ENCODE data around the gene CACNA2D2. TPM values are rescaled to one million over a fixed set of nuclear protein-coding genes. Genes with fewer than 3 reads are reported as not detected.

Gene CACNA2D2
- total and polyA plus RNA-seq, 2 of the 13 experiments (the other 11 are each of a cell fraction or from before 2014, with no cell fraction given): not detected

DNA sequence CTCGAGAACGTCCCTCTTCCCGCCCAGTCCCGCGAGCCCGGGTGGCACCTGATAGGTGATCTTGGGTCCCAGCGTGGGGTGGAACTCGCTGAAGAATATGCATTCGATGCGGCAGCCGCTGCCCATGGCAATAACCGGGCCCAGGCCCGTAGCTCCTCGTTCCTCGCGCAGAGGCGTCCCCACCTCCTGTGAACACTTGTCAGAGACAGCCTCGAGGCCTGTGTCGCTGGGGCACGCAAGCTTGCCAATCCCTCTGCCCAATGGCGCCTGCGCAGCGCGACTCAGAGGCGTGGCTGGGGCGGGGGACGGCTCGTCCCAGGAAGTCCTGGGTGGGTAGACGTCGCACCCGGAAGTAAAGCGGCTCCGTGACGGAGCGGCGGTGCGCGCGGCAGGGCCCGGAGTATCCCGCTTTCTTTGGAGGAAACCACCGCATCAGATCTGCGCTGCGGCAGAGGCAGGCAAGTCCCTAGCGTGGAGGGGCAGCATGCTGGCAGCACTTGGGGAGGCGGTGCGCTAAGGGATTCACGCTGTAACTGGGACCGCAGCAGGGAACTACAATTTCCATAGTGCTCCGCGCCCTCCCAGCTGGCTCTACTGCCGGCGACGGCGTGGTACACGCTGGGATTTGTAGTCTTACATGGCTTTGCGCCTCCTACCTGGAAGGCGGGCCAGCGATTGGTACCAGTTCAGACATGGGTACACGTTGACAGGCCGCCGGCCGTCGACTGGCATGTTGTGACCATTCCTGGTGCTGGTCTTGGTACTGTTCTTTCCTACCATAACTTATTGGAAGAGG, 152.7 kb downstream of the CACNA2D2 start, which contains the start of the genes CYB561D2 and NPRL2 (continued):
- TF ChIP-seq BORCS8-MEF2B (CRISPR knock-in tag; IDR thresholded peaks at IDR 0.05) (peak; percentile 99), ESRRA (CRISPR knock-in tag; IDR thresholded peaks at IDR 0.05; ENCODE audit: low read depth) (no peak; the same call in 1 of the 2 replicates), ELF3 (CRISPR knock-in tag; IDR thresholded peaks at IDR 0.05) (peak; percentile 94), ZBTB7B (CRISPR knock-in tag; IDR thresholded peaks at IDR 0.05) (no peak), PCBP2 (optimal IDR thresholded peaks at IDR 0.05; ENCODE audit: low read depth, low read length, poor library complexity, severe bottlenecking) (no peak), HOXA9 (CRISPR knock-in tag; IDR thresholded peaks at IDR 0.05; ENCODE audit: borderline replicate concordance) (peak; percentile 80; the same call in 1 of the 2 replicates), IKZF4 (CRISPR knock-in tag; IDR thresholded peaks at IDR 0.05; ENCODE audit: borderline replicate concordance, low read depth, not compliant biosample characterization) (peak; percentile 96), ZSCAN22 (CRISPR knock-in tag; IDR thresholded peaks at IDR 0.05) (no peak), RARG (CRISPR knock-in tag; IDR thresholded peaks at IDR 0.05; ENCODE audit: low read depth) (no peak), SSRP1 (CRISPR knock-in tag; IDR thresholded peaks at IDR 0.05) (no peak), ZNF451 (CRISPR knock-in tag; IDR thresholded peaks at IDR 0.05) (peak; percentile 95), FOXC1 (CRISPR knock-in tag; IDR thresholded peaks at IDR 0.05; ENCODE audit: borderline replicate concordance) (peak; percentile 95), MTF1 (CRISPR knock-in tag; IDR thresholded peaks at IDR 0.05) (peak; percentile 92), MXD1 (CRISPR knock-in tag; IDR thresholded peaks at IDR 0.05) (peak; percentile 98), PBX2 (CRISPR knock-in tag; IDR thresholded peaks at IDR 0.05) (no peak), HINFP (CRISPR knock-in tag; IDR thresholded peaks at IDR 0.05; ENCODE audit: low read depth) (peak; percentile 84; the same call in 1 of the 2 replicates), ZNF180 (CRISPR knock-in tag; IDR thresholded peaks at IDR 0.05; ENCODE audit: borderline replicate concordance, low read depth) (no peak), CC2D1A (CRISPR knock-in tag; IDR thresholded peaks at IDR 0.05) (0 out of 2 replicates have a peak, but pooled peaks have one; percentile 33), SMAD1 (CRISPR knock-in tag; IDR thresholded peaks at IDR 0.05; ENCODE audit: borderline replicate concordance, low read depth) (peak; percentile 99), ZFP36 (IDR thresholded peaks at IDR 0.05; ENCODE audit: borderline replicate concordance, low read depth, low read length, partially characterized antibody) (no peak), NPAS2 (CRISPR knock-in tag; IDR thresholded peaks at IDR 0.05; ENCODE audit: borderline replicate concordance) (no peak), AGO2 (optimal IDR thresholded peaks at IDR 0.05; ENCODE audit: low read depth, low read length) (no peak), HOXA3 (CRISPR knock-in tag; IDR thresholded peaks at IDR 0.05) (peak; percentile 65)
- TF ChIP-seq, protein P1, sequence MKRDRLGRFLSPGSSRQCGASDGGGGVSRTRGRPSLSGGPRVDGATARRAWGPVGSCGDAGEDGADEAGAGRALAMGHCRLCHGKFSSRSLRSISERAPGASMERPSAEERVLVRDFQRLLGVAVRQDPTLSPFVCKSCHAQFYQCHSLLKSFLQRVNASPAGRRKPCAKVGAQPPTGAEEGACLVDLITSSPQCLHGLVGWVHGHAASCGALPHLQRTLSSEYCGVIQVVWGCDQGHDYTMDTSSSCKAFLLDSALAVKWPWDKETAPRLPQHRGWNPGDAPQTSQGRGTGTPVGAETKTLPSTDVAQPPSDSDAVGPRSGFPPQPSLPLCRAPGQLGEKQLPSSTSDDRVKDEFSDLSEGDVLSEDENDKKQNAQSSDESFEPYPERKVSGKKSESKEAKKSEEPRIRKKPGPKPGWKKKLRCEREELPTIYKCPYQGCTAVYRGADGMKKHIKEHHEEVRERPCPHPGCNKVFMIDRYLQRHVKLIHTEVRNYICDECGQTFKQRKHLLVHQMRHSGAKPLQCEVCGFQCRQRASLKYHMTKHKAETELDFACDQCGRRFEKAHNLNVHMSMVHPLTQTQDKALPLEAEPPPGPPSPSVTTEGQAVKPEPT (CRISPR knock-in tag; IDR thresholded peaks at IDR 0.05; ENCODE audit: low read depth): peak; percentile 92; the same call in 1 of the 2 replicates

Data from HepG2 (cell line).